Bronchial epithelial cell (primary cell): ENCODE results near the gene IL25. TPM values are rescaled to one million over a fixed set of nuclear protein-coding genes. Genes with fewer than 3 reads are reported as not detected.
"Not testable (repeated sequence)": the region's sequence is repeated elsewhere in the genome, so short reads cannot be mapped to it uniquely, and the experiment has no call there.

Source experiments
- DNase-seq: peaks from one replicate; pipeline ENCODE4 v3.0.0-alpha.2; 2010; ENCODE audit warnings: low read depth
- FAIRE-seq: peaks from 2 replicates; lab custom pipeline; 2011; peaks lifted over from hg19 to GRCh38; lab: Jason Lieb, UNC
- H3K27me3 ChIP-seq: 2 replicates; pipeline ENCODE4 v1.5.1; 2011; ENCODE audit warnings: low read length; ENCODE audit not compliant: control insufficient read depth, insufficient read depth
- H3K36me3 ChIP-seq: 2 replicates; pipeline ENCODE4 v1.5.1; 2011; ENCODE audit warnings: low read length; ENCODE audit not compliant: control insufficient read depth, insufficient read depth
- H3K4me3 ChIP-seq: 2 replicates; pipeline ENCODE4 v1.5.1; 2011; ENCODE audit warnings: mild to moderate bottlenecking, low read depth, low read length, control low read depth
- total RNA-seq: library from RNA; depleted of rRNA; stranded (reverse); fragments of >200 nt; gene quantifications from 2 replicates; pipeline ENCODE4 v1.2.1, GENCODE V29; 2014
- TF ChIP-seq, protein P1 (sequence below): IDR thresholded peaks from 2 replicates; pipeline ENCODE4 v1.5.1; 2011; ENCODE audit warnings: mild to moderate bottlenecking, moderate library complexity, low read length, control low read depth, inconsistent platforms; ENCODE audit not compliant: insufficient read depth, severe bottlenecking

IL25 gene
- total RNA-seq, 1 donor from 2014 or later, result not detected

DNA sequence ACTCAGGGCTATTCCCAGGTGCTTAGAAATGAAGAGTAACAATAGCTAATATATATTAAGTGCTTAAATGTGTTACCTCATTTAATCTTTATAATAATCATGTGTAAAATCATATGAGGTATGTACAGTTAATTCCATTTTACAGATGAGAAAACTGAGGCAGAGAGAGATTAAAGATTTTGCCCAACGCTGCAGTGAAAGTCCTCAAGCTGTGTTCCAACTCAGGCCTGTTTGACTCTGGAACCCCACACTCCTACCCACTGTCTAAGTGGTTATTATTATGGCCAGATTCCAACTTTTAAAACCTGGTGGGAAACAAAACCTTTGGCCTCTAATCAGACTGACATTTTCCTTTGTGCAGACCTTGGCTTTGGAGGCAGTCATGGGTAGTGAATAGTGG is 14.4 kb downstream of the IL25 start:
- Histone ChIP-seq H3K27me3 (no peaks in the 10 kb centered on the region), H3K36me3 (no peaks in the 10 kb centered on the region), H3K4me3 (no peak overlapping the region)
- FAIRE-seq (no peak), DNase-seq (no peak)
- TF ChIP-seq, protein P1, sequence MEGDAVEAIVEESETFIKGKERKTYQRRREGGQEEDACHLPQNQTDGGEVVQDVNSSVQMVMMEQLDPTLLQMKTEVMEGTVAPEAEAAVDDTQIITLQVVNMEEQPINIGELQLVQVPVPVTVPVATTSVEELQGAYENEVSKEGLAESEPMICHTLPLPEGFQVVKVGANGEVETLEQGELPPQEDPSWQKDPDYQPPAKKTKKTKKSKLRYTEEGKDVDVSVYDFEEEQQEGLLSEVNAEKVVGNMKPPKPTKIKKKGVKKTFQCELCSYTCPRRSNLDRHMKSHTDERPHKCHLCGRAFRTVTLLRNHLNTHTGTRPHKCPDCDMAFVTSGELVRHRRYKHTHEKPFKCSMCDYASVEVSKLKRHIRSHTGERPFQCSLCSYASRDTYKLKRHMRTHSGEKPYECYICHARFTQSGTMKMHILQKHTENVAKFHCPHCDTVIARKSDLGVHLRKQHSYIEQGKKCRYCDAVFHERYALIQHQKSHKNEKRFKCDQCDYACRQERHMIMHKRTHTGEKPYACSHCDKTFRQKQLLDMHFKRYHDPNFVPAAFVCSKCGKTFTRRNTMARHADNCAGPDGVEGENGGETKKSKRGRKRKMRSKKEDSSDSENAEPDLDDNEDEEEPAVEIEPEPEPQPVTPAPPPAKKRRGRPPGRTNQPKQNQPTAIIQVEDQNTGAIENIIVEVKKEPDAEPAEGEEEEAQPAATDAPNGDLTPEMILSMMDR, result no peak

DNA sequence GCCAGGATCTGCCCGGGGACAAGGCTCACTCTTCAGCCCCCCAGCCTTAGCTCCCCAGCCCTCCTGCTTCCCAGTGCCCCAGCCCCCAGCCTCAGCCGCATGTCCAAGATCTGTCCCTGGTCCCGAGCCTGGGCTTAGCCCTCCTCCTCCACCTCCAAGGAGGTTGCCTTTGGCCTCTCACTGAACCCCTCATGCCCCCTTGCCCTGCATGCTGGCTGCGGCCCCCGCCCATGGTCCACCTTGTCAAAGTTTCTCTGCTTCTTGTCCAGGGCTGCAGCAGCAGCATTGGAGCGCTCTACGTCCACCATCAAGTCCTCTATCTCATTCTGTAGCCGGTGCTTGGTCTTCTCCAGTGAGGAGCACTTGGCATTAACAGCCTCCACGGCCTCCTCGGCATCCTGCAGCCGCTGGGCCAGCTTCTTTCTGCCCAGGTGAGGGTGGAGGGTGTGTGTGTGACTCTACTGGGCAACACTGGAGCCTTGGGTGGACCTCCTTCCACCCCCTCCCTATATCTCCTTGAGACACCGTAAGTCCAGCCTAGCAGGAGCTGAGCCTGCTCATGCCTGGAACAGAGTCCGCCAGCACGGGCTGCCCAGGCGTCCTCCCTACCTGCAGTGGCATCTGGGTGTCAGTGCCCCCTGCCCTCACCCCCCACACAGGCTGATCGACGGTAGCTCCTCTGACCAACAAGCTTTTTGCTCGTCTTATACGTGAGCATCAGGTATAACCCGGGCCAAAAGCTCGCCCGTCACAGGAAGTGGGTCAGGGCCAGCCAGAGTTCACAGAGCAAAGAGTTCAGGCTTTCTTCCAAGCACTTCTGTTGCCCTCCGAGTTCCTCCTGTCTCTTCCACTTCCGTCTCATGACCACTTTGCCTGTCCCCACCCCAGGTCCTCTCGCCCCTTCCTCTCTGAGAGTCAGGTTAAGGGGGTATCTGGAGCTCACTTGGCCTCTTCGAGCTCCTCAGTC is 15.6 kb downstream of the IL25 start:
- TF ChIP-seq, protein P1, result no peak
- FAIRE-seq, result no peak
- DNase-seq, result no peak
- H3K27me3 ChIP-seq, result no peaks in the 10 kb centered on the region
- H3K4me3 ChIP-seq, result no peak overlapping the region
- no peaks in the 10 kb centered on the region for H3K36me3 ChIP-seq

DNA sequence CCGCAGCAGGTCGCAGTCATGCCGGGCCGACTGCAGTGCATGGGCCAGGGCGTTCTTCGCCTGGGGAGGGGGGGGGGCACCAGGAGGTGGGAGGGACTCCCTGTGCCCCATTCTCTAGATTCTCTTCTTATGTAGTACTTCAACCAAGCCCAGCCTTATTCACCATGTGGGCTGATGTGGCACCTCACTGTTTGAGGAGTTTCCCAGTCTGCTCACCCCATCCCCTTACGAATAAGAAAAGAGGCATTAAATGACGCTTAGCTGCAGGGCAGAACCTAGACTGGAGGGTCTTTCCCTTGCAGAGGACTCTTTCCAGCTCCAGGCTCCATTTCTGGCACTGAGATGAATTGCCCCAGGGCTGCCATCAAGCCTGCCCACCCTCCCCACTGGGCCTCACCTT is 16.4 kb downstream of the IL25 start:
- no peaks in the 10 kb centered on the region for H3K36me3 ChIP-seq
- no peaks in the 10 kb centered on the region for H3K27me3 ChIP-seq
- DNase-seq (no peak), FAIRE-seq (no peak)
- H3K4me3 ChIP-seq, result no peak overlapping the region
- TF ChIP-seq, protein P1, result no peak

DNA sequence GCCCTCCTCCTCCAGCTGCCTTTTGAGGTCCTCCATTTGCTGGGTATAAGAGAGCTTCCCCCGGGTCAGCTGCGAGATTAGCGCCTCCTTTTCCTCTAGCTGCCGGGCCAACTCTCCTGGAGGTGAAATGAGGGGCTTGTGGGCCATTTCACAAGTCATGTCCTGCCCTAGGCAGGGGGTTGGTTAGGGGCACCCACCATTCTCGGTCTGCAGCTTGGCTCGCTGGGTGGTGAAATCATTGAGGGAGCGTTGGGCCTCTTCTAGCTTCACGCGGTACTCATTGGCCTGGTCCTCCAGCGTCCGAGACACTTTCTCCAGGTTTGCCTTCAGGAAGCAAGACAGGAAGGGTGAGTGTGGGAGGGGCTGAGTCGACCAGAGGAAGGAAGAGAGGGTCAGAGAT is 16.8 kb downstream of the IL25 start:
- FAIRE-seq, result no peak
- DNase-seq, result no peak
- Histone ChIP-seq H3K36me3 (no peaks in the 10 kb centered on the region), H3K27me3 (no peaks in the 10 kb centered on the region), H3K4me3 (no peak overlapping the region)
- TF ChIP-seq, protein P1, result no peak

DNA sequence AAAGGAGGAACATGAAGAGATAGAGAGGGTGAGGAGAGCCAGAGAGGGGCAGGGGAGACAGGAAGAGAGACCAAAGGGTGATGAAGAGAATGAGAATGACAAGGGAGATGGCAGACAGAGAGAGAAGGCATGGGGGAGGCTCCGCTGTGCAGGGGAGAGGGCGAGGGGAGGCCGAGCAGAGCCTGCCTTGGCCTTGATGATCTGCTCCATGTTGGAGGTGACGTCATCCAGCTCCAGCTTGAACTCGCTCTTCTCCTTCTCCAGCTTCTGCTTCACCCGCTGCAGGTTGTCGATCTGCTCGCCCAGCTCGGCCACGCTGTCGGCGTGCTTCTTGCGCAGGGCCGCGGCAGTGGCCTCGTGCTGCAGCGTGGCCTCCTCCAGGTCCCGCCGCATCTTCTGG is 17.3 kb downstream of the IL25 start:
- not testable (repeated sequence) for H3K36me3 ChIP-seq, H3K4me3 ChIP-seq, FAIRE-seq, H3K27me3 ChIP-seq, DNase-seq

DNA sequence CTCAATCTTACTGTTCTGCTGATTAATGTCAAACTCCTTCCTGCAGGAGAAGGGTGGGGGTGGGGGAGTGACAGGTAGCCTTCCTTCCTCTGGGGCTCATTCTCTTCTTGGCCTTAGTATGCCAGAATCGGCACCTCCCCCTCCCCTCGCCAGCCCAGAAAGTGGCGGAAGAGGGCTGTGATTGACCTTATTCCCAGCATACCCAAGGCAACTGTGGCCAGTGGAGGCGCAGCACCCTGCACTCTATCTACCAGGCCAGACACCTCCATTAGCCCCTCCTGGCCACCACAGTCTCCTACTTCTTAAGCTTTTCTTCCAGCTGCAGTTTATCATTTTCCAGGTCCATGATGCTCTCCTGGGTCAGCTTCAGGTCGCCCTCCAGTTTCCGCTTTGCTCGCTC is 20.0 kb downstream of the IL25 start:
- no peaks in the 10 kb centered on the region for H3K27me3 ChIP-seq
- TF ChIP-seq, protein P1, result no peak

More for the DNA sequence above, 20.0 kb downstream of the IL25 start:
- Histone ChIP-seq H3K36me3 (no peaks in the 10 kb centered on the region), H3K4me3 (no peak overlapping the region)
- DNase-seq (no peak), FAIRE-seq (peak; percentile 32)
